Activated CD4-positive, alpha-beta T cell treated with anti-CD3 and anti-CD28 coated beads for 4 hours (primary cell): ENCODE results near the gene CARHSP1.
"Not testable (repeated sequence)": the region's sequence is repeated elsewhere in the genome, so short reads cannot be mapped to it uniquely, and the experiment has no call there.

Experiments
- DNase-seq, 2 donors: peaks; one replicate each; pipeline ENCODE4 v3.0.0-alpha.2; 2020

The CARHSP1 gene

DNA sequence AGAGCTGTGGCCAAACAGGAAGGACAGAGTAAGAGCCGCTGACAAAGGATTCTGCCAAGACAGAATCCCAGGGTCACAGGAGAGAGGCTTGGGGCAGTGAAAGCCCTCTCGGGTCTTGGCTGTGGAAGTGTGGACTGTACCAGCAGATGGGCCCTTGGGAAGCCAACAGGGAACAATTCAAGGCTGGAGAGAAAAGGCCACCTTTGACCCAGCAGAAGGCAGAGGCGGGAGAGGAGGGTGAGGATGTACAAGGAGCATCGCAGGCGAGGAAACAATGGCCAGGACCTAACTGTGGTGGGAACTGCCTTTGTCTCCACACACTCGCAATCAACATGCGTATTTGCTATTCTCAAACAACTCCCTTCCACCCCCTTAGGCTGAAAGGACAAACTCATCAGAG, 15.7 kb downstream of the CARHSP1 start:
- no peak for DNase-seq

DNA sequence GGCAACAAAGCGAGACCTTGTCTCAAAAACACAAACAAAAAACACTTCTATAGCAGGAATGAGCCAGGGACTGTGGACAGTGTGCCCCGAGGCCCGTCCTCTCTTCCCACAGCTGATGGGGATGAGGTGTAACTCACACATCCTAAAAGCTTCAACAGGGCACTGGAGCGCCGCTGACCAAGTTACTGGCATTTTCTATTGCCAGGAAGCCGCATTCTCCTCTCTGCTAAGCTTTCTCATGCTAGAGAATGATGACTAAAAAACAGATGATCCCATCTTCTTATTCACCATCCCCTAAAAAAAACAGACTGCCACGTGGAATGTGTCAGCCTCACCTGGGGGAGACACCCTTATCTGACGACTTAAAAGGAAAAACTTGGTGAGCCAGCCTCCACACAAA, 16.3 kb downstream of the CARHSP1 start:
- DNase-seq: no peak

DNA sequence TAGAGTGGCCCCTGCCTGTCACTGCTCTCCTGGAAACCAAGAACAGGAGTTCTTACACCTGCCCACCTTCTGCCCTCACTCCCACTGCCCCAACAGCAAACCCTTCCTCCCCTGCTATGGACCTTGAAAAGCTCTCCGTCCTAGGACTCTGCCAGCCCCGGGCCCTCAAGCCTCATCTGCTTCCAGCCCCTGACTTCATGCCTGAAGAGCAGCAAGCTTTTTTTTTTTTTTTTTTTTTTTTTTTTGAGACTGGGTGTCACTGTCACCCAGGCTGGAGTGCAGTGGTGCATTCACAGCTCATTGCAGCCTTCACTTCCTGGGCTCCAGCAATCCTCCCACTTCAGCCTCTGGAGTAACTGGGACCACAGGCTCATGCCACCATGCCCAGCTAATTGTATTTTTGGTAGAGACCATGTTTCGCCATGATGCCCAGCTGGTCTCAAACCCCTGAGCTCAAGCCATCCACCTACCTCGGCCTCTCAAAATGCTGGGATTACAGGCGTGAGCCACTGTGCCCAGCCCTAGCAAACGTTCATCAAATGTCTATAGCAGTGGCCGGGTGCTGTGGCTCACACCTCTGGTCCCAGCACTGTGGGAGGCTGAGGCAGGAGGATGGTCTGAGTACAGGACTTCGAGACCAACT, 16.9 kb downstream of the CARHSP1 start:
- no peak for DNase-seq

DNA sequence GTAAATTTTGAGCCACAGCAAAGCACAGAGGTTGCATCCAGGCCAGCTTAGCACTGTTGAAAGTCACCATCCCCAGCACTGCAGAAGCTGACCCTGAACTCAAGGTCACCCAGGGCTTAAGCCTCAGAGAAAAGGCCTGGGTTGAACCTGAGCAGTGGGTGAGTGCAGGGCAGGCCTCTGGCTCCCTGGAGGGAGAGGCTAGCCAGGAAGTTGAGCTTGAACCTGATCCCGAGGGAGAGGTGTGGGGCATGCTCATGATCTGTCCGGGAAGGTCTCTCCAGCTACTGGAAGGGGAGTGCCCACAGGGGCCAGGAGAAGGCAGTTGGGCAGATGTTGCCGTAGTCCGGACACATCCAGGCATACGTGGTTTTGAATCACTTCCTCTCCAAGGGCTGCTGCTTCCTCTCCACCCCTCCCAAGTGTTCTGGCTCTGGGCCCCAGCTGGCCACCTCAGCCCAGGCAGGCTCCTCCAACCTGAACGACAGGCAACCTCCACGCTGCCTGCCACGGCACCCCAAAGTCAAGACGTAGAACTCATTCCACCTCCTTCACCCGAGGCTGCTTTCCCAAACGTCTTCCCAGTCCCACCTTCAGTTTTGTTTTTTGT, 18.4 kb downstream of the CARHSP1 start:
- no peak for DNase-seq

DNA sequence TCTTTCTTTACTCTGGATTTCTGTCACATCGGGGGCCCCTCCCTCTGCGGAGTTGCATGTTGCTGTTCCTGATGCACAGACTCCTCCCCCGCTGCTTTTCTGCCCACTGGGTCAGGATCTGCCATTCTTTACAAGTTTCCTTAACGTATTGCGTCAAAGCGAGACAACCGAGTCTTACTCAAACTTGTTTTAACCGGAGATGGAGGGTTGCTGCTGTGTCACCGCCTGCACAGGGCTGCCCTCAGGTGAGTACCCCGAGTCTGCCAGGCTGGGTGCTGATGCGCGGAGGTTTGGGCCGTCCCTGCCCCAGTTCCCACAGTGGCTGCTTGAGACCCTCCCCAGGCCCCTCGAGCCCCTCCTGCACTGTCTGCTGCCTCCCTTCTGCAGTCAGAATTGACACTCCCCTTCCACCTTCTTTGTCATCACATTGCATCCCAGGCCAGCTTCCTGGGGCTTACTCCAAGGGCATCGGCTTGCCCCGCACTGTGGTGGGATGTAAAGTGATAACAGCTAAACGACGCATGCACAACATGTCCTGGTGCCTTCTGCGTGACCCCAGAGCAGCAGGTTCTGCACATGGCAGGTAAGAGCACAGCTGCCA, 19.3 kb downstream of the CARHSP1 start:
- no peak for DNase-seq

DNA sequence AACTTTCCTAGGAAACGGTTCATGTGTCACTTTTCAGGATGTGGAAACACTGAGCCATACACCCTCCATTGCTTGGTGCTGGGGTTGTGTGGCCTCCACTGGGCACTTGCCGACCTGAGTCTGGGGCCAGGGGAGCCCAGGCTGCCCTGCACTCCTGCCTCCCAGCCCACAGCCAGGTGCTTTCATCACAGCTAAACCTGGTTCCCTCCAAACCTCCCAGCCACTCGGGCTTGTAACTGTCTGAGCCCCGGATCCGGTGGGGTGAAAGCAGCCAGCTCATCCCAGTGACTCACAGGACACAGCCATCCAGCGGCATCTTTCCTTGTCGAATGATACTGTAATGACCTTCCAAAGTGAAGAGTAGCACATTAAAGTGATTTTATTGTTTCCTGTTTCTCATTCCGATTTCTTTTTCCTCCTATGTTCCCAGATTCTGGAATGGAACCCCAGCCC, 19.8 kb downstream of the CARHSP1 start:
- no peak for DNase-seq

DNA sequence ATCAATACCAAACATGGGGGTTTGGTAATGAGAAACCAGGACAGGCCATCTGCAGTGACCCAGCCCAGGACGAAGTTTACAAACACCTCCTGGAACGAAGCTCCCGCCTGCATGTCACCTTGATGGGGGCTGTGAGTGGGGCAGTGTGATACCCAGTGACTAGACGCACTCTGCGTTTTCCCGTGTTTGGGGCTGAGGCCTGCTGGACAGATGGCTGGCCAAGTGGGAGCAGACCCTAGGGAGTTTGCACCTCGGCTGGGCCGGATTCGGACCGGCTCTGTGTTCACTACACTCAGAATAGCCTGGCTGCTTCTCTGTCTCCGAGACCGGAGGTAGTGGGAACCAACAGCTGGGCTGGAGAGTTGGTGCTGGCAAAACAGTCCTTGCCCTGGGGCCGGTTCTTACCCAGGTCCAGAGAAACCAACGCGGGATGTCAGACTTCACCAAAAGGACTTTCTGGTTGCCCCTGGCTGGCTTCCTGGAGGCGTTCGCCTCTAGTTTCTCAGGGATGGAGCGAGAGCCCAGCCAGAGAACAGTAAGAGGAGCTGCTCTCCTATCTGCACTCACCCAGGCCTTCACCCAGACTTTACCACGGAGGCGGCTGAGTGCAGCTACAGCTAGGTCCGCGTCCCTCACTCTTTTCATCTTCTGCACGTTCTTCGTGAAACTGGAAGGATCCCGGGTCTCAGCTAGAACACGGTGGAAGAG, 20.4 kb downstream of the CARHSP1 start:
- no peak for DNase-seq

DNA sequence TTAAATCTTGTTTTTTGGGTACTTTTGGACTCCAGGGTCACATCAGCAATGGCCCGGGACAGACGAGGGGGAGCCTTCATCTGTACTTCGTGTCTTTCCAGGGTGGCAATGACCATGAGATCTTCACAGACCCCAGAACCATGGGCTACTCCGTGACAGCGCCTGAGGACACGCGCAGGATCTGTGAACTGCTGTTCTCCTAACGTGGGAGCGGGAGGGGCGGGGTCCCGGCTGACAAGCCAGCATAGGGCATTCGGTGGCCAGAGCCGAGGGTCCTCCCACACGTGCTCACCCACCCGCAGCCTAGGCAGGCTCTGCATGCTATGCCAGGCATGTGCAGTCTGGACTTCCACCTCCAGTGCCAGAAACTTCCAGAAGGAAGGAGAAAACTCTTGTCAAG, 21.2 kb downstream of the CARHSP1 start:
- DNase-seq: no peak

DNA sequence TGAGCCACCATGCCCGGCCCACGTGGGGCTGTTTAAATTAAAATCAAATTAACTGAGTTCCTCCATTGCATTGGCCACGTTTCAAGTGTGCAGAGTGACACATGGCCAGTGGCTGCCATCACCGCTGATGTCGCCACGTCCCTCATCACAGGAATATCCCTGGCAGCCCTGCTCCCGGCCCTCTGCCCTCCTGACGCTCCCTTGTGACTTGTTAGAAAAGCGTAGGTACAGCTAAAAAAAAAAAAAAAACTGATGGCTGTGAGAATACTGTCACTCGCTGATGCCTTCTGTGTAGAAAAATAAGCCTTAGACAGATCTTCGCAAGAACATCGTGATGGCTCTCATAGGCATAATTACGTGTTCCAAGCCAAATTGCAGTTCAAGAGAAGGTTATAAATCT, 21.7 kb downstream of the CARHSP1 start:
- no peak for DNase-seq

DNA sequence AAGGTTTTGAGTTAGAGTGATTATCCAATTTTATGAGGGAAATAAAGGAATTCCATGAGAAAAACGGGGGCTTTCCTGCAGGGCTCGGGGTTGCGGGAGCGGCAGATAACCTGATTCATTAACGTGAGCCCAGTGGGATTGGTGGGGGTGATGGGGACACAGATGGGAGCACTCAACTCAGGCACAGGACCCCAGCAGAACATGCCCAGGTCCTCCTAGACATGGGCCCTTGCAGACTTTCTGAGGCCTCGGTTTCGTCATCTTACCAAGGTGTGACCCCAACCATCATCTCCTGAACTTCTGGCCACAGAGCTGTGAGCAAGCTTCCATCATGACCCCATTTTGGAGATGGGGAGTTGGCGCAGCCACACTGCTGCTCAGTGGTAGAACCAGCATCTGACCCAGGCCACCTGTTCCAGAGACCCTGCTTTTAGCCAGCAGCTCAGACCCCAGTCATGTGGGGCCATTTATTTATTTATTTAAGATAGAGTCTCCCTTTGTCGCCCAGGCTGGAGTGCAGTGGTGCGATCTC, 22.3 kb downstream of the CARHSP1 start:
- DNase-seq: no peak

DNA sequence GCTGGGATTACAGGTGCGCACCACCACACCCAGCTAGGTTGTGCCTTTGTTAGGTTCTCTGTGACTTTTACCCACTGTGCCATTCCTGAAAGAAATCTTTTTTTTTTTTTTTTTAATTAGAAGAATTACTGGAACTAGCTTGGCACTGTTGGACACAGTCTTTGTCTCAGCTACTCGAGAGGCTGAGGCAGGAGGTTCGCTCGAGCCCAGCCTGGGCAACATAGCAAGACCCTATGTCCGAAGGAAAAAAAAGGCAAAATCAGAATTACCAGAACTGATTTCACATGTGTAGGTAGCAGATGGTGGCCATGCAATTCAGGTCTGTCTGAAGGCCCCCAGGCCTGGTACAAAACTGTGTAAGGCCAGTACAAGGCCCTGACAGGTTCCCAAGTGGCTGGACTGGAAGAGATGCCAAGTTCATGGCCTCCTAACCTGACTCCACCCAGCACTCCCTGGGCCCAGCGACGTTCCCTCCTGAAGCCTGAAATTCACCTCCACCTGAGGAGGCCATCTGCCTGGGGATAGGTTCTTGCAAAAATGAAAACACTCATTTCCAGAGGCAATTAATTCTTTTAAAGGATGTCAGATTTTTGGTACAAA, 23.0 kb downstream of the CARHSP1 start:
- DNase-seq: no peak

DNA sequence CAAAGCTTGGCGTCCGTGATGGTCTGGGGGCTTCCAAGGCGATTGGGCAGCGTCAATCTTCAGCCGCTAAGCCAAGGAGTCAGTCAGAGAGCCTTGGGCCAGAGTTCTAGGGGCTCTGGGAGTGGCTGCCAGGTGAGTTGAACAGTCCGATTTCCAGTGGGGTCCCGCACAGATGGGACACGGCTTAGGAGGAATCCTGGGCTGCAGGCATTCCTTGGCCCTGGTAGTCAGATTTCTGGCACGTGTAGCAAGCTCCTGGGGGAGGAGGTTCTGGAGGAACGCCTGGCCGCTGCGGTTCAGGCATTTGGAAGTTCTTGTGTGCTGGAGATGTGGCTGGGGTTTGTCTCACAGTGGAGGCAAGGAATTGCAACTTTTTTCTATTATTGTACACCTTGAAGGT, 25.5 kb downstream of the CARHSP1 start:
- DNase-seq: not testable (repeated sequence)

DNA sequence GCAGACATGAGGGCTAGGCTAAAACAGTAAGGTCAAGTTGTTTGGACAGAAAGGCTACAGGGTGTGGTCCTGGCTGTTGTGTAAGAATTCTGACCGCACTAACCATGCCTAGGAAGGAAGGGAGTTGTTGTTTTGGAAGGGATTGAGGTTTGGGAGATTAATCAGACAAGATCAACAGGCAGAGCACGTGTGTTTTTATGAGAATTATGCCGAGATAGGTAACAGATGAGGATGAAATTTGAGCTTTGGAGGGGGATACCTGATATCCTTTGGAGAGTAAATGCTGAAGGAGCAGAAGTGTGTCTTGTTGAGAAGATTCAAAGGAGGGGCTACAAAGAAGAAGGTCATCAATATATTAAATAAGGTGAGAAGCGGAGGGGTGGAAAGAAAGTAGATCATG, 26.8 kb downstream of the CARHSP1 start:
- DNase-seq: not testable (repeated sequence)

DNA sequence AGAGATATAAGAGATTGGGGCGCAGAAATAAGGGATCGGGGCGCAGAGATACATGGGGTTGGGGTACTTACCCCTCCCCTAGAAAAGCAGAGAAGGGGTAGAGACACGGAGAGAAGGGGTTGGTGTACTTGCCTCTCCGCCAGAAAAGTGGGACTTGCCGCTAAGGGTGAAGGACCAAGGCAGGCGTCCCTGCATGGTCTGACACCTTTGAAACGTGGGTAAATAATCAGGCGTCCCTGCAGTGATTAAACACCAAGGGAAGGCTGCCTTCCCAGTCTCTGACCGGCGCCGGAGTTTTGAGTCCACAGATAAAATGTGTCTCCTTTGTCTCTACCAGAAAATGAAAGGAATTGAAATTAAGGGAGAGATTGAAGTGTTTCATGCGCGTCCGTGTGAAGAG, 31.2 kb downstream of the CARHSP1 start:
- not testable (repeated sequence) for DNase-seq

DNA sequence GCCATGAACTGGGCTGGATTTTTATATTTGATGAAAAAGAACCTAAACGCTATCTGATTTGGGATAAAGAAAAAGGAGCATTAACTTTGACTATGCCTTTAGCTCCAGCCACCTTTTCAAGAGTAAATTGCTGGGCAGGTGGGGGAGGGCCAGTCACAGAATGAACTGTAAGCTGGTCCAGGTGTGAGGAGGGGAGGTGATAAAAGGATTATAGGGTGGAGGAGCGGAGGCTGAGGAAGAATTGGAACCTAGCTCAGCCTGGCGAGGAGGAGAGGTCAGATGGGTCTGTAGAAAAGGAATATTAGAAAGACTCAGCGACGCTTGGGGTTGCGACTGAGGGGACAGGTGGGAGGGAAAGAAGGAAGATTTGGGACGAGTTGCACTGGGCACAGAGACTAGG, 32.0 kb downstream of the CARHSP1 start:
- not testable (repeated sequence) for DNase-seq

DNA sequence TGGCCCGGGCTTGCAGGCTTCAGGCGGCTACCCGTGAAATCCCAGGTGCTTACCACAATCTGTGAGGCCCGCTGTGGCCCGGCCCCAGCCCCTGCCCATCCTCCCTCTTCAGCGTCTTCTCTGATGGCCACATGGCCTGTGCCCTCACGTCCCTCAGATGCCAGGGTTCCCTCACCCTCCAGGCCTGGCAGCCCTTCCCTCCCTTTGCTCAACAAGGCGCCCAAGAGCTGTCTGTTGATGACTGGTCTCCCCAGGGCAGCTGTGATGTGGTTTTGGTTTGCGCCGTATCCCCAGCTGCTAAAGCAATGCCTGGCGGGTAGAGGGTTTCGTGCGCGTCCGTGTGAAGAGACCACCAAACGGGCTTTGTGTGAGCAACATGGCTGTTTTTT, 36.1 kb downstream of the CARHSP1 start:
- no peak for DNase-seq

DNA sequence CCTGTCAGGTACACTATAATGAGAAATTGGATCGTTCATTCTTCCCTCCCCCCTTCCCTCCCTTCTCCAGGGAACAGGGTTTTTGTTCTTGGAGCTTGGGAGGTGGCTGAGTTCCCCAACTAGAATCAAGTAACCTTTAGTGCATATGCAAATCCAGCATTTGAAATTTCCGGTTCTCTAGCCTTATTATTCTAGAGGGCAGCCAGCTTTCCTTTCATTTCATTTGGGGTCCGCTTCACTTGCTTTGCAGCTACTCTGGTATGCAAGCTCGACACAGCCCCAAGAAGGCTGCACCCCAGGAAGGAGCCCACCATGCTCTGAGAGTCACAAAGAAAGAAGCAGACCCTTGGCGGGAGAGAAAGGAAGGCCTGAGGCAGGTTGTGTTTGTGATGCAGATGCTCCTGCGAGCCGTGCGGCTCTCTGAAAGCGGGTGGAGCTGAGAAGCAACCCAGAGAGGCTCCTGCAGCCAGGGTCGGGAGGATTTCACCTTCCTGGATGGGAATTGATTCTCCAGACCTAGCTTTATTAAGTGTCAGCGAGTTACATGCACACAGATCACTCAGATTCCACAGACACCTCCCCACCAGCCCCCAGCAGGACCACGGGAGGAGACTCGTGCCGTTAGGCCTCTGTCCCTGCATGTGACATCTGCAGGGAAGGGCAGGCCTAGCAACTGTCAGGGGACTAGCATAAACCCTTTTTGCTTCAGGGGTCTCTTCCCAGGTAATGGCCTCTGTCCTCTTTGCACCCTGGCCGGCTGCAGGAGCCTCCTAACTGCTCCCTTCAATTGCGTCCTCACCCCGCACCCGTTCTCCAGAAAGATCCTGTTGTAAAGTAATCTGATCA, 36.7 kb downstream of the CARHSP1 start:
- no peak for DNase-seq

DNA sequence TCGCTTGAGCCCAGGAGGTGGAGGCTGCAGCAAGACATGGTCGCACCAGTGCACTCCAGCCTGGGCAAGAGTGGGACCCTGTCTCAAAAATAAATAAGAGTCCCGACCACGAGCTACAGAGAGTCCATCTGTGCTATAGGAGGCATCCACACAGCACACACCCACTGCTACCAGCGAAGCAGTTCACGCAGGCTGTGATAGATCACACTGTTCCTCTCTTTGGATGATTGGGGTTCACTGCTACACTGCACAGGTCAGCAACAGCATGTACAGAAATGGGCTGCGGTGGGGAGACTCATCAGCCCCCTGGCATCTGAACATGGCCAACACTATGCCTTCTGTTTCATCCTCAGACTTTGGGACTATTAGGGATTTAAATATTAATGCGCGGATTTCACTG, 37.4 kb downstream of the CARHSP1 start:
- no peak for DNase-seq

DNA sequence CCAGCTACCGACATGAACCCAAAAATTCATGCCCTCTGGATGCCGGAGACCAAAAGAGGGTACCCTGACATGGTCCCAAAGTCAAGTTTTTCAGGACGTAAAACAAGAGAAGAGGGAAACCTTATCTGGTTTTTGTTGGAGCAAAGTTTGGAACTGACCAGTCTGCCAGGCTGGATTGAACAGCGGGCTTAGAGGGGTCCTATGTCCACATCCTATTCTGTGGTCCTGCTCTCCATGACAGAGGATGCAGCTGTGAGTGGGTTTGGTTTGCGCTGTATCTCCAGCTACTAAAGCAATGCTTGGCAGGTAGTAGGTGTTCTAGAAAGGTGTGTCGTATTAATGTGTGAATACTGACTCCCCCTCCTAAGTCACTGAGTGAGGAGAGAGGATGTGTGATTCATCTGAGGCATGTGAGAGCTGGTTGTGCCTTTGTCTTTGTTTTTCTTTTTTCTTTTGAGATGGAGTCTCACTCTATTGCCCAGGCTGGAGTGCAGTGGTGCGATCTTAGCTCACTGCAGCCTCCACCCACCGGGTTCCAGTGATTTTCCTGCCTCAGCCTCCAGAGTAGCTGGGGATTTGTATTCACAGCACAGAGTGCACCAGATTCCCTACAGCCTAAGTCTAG, 40.2 kb downstream of the CARHSP1 start:
- no peak for DNase-seq

DNA sequence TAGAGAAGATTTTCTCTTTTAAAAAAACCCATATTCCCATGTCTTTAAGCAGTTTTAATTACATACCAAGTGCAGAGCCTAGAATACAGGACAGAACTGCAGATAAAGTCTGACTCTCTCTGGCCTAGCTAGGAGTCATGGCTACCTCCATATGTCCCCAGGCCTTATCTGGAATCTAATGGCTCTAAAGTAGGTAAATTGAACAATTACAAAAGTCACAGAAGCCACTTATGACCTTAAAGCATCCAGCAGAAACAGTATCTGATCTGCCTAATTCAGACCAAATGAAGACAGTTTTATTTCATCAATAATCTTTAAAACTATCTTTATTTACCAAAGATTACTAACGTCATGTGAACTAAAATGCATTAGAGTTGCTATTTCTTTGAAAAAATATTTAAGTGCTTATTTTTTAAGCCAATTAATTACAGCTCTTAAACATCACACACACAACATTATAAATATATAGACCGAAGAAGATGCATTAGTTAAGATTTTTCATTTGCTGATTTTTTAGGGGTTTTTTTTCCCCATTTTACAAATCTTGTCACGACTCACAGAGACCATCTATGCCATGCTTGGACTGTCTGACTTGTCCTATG, 42.4 kb downstream of the CARHSP1 start:
- no peak for DNase-seq

DNA sequence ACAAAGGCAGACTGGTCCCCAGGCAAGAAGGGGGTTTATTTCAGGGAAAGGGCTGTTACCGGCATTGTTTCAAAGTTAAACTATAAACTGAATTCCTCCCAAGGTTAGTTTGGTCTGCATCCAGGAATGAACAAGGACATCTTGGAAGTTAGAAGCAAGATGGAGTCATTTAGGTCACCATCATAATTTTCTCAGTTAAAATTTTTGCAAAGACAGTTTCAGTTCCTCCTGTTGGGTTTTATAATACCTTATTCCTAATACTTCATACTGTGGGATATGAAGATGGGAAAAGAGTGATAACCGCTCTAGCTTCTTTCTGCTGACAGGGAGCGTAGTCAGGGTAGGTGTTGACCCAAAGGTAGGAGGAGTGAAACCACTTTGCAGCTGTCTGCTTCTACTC, 46.4 kb downstream of the CARHSP1 start:
- no peak for DNase-seq
